ENCODE measurements around the gene CCDC69.
A peak's percentile ranks its signal among the peaks of the same experiment; 100 is the strongest.
"Not testable (repeated sequence)": the region's sequence is repeated elsewhere in the genome, so short reads cannot be mapped to it uniquely, and the experiment has no call there.

The CCDC69 gene

GRCh38 chr5:151186538-151186937 is 37.4 kb downstream of the CCDC69 start:
- DNase-seq = no peak

- DNase-seq = no peak
Observed at GRCh38 chr5:151186052-151186451, 37.8 kb downstream of the CCDC69 start.

GRCh38 chr5:151184316-151185042 is 39.4 kb downstream of the CCDC69 start:
- DNase-seq = no peak

GRCh38 chr5:151183456-151184245 is 40.2 kb downstream of the CCDC69 start:
- DNase-seq = no peak

GRCh38 chr5:151182976-151183375 is 40.9 kb downstream of the CCDC69 start:
- DNase-seq = no peak

DNA sequence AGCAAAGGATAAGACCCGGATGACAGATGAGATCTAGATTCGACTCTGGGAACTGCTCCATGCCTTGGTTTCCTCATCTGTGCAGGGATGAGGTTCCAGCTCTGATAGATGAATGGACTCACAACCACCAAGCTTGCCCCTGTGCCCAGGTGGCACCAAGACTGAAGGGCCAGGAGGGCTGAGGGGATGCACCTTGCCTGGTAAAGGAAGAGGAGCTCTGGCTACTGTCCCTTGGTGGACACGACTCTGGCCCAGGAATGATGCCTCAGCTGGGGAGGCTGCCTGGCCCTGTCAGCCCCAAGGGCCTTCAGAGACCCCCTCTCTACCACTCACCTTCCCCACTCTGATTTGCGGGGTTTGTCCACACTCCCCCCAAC is 41.4 kb downstream of the CCDC69 start:
- no peak for DNase-seq

GRCh38 chr5:151181818-151182523 is 41.9 kb downstream of the CCDC69 start:
- DNase-seq = no peak

DNA sequence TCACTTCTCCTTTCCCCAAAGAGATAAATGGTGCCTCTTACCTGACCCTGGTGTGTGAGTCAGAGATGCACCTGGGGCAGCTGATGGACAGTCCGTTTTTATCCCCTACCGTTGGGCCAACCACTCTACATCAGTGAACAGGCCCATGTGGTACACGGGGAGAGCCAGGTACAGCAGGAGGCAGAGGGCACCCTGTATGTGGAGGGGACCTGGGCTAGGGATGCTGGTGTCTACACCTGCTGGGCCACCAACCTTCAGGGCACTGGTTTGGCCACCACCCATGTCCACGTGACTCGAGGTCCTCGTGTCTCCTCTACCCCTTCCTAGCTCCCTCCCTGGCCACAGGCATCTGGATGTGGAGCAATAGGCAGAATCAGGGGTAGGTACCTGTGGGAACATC is 43.6 kb downstream of the CCDC69 start:
- DNase-seq = no peak

GRCh38 chr5:151179489-151179840 is 44.4 kb downstream of the CCDC69 start:
- no peak for DNase-seq

DNA sequence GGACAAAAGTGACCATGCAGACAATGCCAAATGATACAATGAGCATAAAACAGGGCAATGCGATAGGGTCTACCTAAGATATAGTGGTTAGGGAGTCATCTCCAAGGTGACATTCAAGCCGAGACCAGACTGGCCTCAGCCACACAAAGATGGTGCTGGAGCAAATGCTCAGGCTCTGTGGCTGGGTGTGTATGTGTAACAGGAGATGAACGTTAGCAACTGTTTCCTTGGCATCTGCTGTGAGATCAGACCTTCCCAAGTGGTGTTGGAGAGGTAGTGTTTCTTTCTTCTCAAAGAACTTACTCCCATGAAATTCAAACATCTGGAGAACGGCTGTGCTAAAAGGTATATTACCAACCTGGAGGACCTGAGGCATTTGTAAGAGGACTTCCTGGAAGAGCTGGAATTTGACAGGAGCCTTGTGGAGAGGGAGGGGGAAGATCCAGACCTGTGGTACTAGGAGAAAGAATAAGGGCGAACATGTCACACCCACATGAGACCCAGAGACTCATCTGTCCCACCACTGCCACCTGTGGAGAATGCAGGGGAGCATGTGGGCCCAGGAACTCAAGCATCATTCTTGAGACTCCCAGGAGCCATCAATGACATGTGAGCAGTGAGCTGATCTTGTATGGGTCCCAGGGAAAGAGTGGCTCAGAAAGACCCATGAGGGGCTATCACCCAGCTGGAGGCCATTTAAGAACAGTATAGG is 45.0 kb downstream of the CCDC69 start:
- no peak for DNase-seq

- DNase-seq = no peak
Observed at GRCh38 chr5:151178372-151178771, 45.5 kb downstream of the CCDC69 start.

DNA sequence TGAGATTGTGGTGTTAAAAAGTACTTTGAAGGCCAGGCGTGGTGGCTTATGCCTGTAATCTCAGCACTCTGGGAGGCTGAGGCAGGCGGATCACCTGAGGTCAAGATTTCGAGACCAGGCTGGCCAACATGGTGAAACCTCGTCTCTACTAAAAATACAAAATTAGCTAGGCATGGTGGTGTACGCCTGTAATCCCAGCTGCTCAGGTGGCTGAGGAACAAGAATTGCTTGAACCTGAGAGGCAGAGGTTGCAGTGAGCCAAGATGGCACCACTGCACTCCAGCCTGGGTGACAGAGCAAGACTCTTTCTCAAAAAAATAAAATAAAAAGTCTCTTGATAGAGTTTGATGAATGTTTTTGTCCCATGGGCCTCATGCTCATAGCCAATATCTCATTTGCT is 47.6 kb downstream of the CCDC69 start:
- DNase-seq = not testable (repeated sequence)

GRCh38 chr5:151174612-151175101 is 49.2 kb downstream of the CCDC69 start:
- DNase-seq = peak in 1 of 2 experiments; percentile 35

DNA sequence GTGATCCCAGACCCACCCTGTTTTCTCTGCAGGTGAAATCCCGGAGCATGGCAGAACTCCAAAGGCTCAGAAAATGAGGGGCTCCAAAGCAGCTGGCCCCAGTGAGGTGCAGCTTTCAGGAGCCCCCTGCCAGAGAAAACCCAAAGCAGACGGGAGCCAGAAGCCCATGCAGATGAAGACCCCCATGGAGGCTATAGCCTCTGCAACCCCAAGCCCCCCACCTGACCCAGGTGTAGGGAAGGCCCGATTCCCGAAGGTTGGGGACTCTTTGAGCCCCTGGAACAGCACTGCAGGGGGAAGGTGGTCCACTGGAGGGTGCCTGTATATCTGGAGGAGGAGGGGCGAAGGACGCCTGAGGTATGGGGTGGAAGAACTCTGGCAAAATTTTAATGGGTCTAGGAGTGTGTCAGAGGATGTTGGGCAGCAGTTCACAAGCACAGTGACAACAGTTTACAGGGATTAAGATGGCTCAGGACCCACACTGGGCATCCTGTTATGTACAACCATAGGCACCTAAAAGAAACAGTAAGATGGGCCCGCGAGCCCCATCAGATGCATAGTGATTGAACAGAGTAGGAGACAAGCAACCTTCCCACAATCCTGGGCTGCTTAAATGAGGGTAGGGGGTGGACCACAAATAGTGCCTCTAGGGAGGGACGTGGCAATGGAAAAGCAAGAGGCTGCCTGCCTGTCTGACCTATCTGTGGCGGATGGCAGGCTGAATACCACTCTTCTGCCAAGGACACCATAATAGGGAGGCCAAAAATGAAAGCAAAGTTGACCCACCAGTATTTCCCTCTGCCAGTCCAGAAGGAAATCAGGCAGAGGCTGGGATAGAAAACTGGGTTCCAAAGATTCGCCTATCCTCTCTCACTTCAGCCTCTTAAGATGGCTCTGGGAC is 49.9 kb downstream of the CCDC69 start:
- DNase-seq = no peak

DNA sequence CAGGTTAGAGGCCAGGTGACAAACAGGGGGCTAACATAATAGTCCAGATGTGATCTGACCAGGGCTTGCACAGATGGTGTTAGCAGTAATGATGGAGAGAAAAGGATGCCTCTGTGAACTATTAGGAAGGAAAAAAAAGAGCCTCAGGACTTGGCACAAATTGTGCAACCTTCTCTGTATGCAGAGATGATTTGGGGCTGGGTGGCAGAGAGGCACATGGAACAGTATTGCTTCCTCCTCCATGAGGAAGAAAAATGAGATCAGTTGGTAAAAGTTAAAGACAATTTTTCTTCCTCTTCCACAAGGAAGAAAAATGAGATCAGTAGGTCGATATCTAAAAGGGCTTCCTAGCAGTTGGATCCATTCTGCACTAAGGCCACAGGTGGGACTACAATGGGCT is 52.4 kb downstream of the CCDC69 start:
- DNase-seq = no peak

- no peak for DNase-seq
Observed at GRCh38 chr5:151168602-151169344, 55.1 kb downstream of the CCDC69 start.

DNA sequence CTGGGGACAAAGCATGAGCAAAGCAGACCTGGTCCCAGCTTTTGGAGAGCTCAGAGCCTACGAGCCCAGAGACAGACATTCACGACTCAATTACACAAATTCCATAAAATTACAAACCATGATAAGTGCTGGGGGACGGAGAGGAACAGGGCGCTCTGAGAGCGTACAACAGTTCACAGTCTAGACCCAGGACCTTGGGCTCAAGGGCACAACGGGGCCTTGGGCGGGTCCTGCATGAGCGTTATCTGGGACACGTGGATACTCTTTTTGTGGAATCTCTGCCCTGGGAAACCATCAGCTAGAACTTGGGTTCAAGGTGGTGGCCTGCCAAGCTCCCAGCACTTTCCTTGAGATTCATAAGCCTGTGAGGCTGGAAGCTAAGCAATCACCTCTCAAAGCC is 56.9 kb downstream of the CCDC69 start:
- DNase-seq = no peak

DNA sequence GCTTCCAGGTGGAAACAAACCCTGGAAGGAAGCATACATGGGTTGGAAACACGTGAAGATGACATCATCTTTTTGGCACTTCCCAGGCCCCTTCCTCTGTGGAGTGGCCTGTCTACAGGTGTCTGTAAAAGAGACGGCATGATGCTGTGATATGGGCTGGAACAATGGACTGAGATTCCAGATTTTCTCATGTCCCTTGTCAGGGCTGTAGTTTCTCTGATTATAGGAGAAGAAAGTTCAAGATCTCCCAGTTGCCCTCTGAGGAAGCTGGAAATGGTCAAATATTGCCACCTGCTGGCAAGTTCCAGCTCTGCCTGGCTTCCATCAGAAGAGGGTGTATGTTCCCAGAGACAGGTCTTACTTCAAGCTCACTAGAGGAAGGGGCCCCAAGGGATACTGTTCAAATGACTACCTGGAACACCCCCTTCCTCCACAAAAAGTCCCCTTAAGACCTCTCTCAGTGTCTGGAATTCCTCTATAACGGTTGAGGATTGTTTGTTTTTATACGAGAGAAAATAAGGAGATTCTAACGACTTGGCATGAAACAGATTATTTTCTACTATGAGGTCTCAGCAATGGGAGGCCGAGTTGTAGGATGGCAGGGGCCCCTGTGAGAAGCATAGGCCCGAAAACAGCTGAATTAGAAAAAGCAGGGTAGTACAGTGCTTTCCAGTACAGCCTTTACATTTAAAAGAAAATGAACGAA is 59.1 kb downstream of the CCDC69 start:
- DNase-seq = peak; percentile 33 to 78

GRCh38 chr5:151162776-151163175 is 61.1 kb downstream of the CCDC69 start:
- no peak for DNase-seq

DNA sequence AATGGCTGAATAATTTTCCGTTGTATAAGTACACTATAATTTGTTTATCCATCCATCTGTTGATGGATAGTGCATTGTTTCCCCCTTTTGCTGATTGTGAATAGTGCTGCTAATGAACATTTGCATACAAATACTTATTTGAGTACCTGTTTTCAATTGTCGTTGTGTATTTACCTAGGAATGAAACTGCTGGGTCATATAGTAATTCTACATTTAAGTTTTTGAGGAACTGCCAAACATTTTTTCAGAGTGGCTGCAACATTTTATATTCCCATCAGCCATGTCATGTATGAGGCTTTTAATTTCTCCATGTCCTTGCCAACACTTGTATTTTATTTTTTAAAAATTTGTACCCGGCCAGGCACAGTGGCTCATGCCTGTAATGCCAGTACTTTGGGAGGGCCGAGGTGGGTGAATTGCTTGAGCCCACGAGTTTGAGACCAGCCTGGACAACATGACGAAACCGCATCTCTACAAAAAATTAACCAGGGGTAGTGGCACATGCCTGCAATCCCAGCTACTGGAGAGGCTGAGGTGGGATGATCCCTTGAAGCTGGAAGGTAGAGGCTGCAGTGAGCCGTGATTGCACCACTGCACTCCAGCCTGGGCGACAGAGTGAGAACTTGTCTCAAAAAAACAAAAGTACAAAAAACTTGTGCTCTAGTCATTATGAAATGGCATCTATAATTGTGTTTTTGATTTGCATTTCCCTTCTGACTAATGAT is 64.1 kb downstream of the CCDC69 start:
- DNase-seq = no peak

All from NCI-H526 (cell line).